ENCODE measurements around the gene BID.

BID gene

GRCh38 chr22:17788528-17789378 is 14.5 kb upstream of the BID start:
- FAIRE-seq: no peak
- TF ChIP-seq POLR2A (IDR thresholded peaks at IDR 0.05; ENCODE audit: low read depth, low read length): no peak
- no peak for TF ChIP-seq TAF1 (IDR thresholded peaks at IDR 0.05; ENCODE audit: borderline replicate concordance, low read depth, low read length)
- no peak for TF ChIP-seq POLR2AphosphoS5 (IDR thresholded peaks at IDR 0.05; ENCODE audit: low read depth, low read length)

GRCh38 chr22:17787716-17788330 is 13.6 kb upstream of the BID start:
- DNase-seq (ENCODE audit: insufficient read length) (no peak), FAIRE-seq (no peak)
- no peak for TF ChIP-seq POLR2A (IDR thresholded peaks at IDR 0.05; ENCODE audit: low read depth, low read length)
- TF ChIP-seq TAF1 (IDR thresholded peaks at IDR 0.05; ENCODE audit: borderline replicate concordance, low read depth, low read length): no peak
- no peak for TF ChIP-seq POLR2AphosphoS5 (IDR thresholded peaks at IDR 0.05; ENCODE audit: low read depth, low read length)

More at GRCh38 chr22:17788528-17789378, 14.5 kb upstream of the BID start:
- no peak for DNase-seq (ENCODE audit: insufficient read length)

- no peak for FAIRE-seq
- TF ChIP-seq POLR2AphosphoS5 (IDR thresholded peaks at IDR 0.05; ENCODE audit: low read depth, low read length) (no peak), POLR2A (IDR thresholded peaks at IDR 0.05; ENCODE audit: low read depth, low read length) (no peak), TAF1 (IDR thresholded peaks at IDR 0.05; ENCODE audit: borderline replicate concordance, low read depth, low read length) (no peak)
Observed at GRCh38 chr22:17787241-17787640, 13.0 kb upstream of the BID start.

GRCh38 chr22:17786435-17787161 is 12.3 kb upstream of the BID start:
- FAIRE-seq (no peak), DNase-seq (ENCODE audit: insufficient read length) (no peak)
- no peak for TF ChIP-seq POLR2AphosphoS5 (IDR thresholded peaks at IDR 0.05; ENCODE audit: low read depth, low read length)
- no peak for TF ChIP-seq POLR2A (IDR thresholded peaks at IDR 0.05; ENCODE audit: low read depth, low read length)
- TF ChIP-seq TAF1 (IDR thresholded peaks at IDR 0.05; ENCODE audit: borderline replicate concordance, low read depth, low read length): no peak

More at GRCh38 chr22:17787241-17787640, 13.0 kb upstream of the BID start:
- no peak for DNase-seq (ENCODE audit: insufficient read length)

- FAIRE-seq (peak; percentile 91), DNase-seq (ENCODE audit: insufficient read length) (peak; percentile 73)
- no peak for TF ChIP-seq POLR2AphosphoS5 (IDR thresholded peaks at IDR 0.05; ENCODE audit: low read depth, low read length)
- TF ChIP-seq POLR2A (IDR thresholded peaks at IDR 0.05; ENCODE audit: low read depth, low read length): no peak
- no peak for TF ChIP-seq TAF1 (IDR thresholded peaks at IDR 0.05; ENCODE audit: borderline replicate concordance, low read depth, low read length)
Observed at GRCh38 chr22:17785185-17786184, 11.2 kb upstream of the BID start.

GRCh38 chr22:17784776-17785175 is 10.5 kb upstream of the BID start:
- FAIRE-seq (no peak), DNase-seq (ENCODE audit: insufficient read length) (no peak)
- no peak for TF ChIP-seq POLR2AphosphoS5 (IDR thresholded peaks at IDR 0.05; ENCODE audit: low read depth, low read length)
- no peak for TF ChIP-seq TAF1 (IDR thresholded peaks at IDR 0.05; ENCODE audit: borderline replicate concordance, low read depth, low read length)
- TF ChIP-seq POLR2A (IDR thresholded peaks at IDR 0.05; ENCODE audit: low read depth, low read length): no peak

GRCh38 chr22:17783773-17784480 is 9.7 kb upstream of the BID start:
- TF ChIP-seq TAF1 (IDR thresholded peaks at IDR 0.05; ENCODE audit: borderline replicate concordance, low read depth, low read length): no peak
- TF ChIP-seq POLR2A (IDR thresholded peaks at IDR 0.05; ENCODE audit: low read depth, low read length): no peak
- TF ChIP-seq POLR2AphosphoS5 (IDR thresholded peaks at IDR 0.05; ENCODE audit: low read depth, low read length): no peak
- DNase-seq (ENCODE audit: insufficient read length) (no peak), FAIRE-seq (no peak)

GRCh38 chr22:17783312-17783711 is 9.0 kb upstream of the BID start:
- FAIRE-seq (no peak), DNase-seq (ENCODE audit: insufficient read length) (no peak)
- no peak for TF ChIP-seq POLR2AphosphoS5 (IDR thresholded peaks at IDR 0.05; ENCODE audit: low read depth, low read length)
- no peak for TF ChIP-seq POLR2A (IDR thresholded peaks at IDR 0.05; ENCODE audit: low read depth, low read length)
- no peak for TF ChIP-seq TAF1 (IDR thresholded peaks at IDR 0.05; ENCODE audit: borderline replicate concordance, low read depth, low read length)

GRCh38 chr22:17782621-17783020 is 8.4 kb upstream of the BID start:
- DNase-seq (ENCODE audit: insufficient read length) (no peak), FAIRE-seq (no peak)
- no peak for TF ChIP-seq POLR2A (IDR thresholded peaks at IDR 0.05; ENCODE audit: low read depth, low read length)
- TF ChIP-seq POLR2AphosphoS5 (IDR thresholded peaks at IDR 0.05; ENCODE audit: low read depth, low read length): no peak
- TF ChIP-seq TAF1 (IDR thresholded peaks at IDR 0.05; ENCODE audit: borderline replicate concordance, low read depth, low read length): no peak

- TF ChIP-seq TAF1 (IDR thresholded peaks at IDR 0.05; ENCODE audit: borderline replicate concordance, low read depth, low read length) (no peak), POLR2A (IDR thresholded peaks at IDR 0.05; ENCODE audit: low read depth, low read length) (no peak), POLR2AphosphoS5 (IDR thresholded peaks at IDR 0.05; ENCODE audit: low read depth, low read length) (no peak)
- DNase-seq (ENCODE audit: insufficient read length) (no peak), FAIRE-seq (no peak)
Observed at GRCh38 chr22:17782158-17782557, 7.9 kb upstream of the BID start.

Data from GM12892 (cell line).